ENCODE measurements around the gene MORN5.
"Not testable (repeated sequence)": the region's sequence is repeated elsewhere in the genome, so short reads cannot be mapped to it uniquely, and the experiment has no call there.

MORN5 gene

DNA sequence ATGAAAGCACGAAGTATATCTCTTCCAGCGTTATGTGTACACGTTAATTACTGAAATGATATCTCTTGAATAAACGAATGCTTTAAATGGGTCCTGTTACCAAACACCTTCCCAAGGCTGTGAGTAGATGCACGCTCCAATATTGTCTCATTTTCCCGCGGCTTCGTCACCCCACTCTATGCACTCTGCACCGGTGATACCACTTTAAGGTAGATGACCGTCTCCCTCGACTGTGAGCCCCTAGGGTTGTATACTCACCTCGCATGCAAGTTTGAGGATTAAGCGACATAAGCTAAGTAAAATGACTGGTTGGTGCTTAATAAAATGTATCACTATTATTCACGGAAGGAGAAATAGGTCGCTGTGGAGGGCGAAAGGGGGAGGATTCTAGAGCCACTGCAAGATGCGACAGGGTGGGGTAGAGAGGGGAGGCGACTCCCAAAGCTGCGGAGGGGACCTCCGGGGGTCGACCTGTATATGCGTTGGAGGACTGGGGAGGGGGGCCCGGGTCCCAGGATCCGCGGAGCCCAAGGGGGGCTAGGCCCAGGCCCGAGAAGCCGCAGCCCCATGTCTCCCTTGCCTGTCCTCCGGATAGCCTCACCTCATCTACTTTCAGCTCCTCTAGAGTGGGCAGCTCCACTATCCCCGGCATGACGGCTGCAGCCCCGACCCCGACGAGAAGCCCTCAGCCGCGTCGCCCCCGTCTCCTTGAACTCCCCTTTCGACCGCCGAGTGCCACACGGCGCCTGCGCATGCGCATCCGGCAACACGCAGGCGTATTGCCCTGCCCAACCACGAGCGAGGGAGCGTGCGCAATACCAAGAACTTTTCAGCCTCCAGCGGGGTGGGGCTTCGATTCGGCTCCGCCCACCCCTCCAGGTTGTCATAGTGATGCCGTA is at the start of gene MORN5, which contains the start of gene NDUFA8:
MORN5 (plus strand) TSS at position 883 of the 899 bp plus-strand sequence. CDS start 65 bp downstream, outside the sequence.
NDUFA8 (minus strand) TSS at position 754 of the 899 bp plus-strand sequence; CDS start at position 652, 102 bp downstream.
- peak; percentile 85 to 86 for ATAC-seq

DNA sequence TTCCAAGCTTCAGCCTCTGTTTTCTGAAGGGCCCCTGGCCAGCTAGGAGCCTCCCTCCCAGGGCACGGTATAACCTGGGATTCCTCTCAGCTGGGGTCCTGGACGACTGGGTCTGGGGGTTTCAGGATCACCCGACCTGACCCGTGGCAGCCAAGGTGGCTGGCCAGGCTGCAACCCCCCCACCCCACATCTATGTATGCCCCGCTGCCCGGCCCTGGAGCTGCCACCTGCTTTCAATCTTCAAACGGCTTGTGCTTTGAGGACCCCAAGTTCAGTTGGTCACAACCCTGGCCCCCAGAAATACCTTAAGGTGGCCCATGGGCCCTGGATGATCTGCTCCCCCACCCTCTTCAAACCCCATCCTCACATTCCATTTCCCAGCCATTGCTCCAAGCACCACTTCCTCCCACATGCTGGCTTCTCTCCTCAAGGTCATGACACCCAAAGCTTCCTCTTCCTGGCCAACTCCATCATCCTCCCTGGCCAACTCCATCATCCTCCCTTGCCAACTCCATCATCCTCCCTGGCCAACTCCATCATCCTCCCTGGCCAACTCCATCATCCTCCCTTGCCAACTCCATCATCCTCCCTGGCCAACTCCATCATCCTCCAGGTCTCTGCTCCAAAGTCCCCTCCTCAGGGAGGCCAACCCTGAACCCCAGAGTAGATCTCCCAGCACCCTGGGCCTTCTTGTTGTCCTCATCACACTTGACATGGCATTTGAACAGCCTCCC is 49.4 kb upstream of the MORN5 start:
- no peak for ATAC-seq

DNA sequence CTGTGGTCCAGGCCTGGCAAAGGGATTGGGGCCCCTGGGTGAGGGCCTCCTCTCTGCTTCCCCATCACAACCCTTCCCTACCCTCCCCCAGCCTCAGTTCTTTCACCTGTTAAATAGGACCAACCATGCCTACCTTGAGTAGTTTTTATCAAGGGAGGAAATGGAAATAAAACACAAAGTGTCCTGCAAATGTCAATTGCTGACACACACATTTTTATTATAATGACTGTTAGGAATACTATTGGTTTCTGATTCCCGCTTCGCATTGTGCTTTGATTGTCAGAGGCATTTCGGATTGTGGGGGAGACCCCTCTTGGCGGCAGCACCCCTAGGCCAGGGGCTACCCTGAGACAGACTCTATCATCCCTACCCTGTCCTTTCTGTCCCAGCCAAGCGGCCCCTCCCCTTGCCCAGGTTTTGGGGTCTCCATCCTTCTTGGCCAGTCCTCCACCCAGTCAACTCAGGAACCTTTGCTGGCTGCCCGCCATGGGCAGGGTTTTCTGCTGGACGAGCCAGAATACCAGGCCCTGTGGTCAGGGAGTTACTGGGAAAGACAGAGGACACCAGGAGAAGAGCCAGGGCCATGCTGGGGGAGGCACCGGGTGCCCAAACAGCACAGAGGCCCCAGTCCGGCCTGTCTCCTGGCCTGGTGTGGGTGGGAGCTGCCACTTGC is 48.2 kb upstream of the MORN5 start:
- ATAC-seq = no peak

DNA sequence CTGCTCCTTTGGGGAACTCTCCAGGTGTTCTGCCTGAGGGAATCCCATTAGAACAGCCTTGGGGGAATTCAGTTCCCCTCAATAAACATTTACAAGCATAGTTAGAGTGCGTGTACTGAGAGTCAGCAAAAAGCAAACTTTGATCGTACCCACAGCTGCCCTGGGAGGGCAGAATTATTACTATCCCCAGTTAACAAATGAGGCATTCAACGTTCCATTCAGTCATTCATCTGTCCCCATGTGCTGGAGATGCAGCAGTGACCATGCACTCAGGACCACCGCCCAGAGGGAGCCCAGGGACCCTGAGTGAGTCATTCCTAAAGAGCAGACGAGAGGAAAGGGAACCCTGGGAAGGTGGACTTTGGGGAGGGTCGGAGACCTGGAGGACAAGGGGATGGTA is 47.5 kb upstream of the MORN5 start:
- no peak for ATAC-seq

DNA sequence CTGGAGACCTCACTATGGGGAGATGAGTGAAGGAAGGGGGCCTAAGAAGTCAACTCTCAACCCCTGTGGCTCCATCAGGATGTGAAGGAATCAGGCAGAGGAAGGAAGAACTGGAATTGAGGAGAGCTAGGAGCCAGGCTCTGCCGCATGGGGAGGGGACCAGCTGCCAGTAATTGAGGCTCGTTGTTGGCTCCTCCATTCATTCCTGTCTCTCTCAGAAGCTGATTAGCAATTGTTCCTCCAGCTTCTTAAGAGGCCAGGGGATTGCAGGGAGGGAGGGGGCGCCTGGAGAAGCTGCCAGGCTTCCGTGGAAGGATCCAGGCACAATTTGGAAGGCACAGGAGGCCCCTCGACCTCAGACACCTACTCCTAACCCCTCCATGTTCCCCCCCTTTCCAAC is 46.1 kb upstream of the MORN5 start:
- no peak for ATAC-seq

DNA sequence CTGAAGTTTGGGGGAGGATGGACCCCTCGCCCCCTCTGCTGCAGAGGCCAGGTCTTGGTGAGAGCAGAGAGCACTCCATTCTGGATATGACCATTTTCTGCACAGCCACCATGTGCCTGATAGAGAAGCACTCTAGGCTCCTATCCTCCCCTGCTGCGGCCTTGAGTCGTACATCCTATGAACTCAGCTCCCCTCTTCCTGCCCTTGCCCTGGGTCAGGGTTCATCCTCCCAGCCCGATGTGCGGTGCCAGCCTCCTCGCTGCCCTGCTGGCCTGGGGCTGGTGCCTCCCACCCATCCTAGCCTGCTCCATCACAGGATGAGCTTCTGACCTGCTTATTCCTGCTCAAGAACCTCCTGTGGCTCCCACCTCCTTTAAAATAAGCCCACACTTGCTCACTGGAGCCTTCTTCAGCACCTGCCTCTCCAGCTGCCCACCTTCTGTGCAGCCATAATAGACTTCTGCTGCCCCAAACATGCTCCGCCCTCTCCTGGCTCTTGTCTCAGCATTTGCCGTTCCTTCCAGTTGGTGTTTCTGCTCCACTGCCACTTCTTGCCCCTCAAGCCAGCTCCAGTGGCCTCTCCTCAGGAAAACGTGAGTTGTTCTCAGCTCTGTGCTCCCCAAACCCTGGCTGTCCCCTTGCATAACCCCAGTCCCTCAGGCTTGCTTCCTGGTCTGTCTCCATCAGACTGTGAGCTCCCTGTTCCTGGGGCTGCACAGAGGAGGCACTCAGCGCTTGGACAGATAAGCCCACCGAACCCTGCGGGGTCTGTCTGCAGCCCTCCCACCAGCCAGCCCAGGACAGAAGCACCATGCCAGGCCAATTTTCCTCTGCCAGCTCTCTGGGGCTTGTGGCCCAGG is 44.3 kb upstream of the MORN5 start:
- no peak for ATAC-seq

DNA sequence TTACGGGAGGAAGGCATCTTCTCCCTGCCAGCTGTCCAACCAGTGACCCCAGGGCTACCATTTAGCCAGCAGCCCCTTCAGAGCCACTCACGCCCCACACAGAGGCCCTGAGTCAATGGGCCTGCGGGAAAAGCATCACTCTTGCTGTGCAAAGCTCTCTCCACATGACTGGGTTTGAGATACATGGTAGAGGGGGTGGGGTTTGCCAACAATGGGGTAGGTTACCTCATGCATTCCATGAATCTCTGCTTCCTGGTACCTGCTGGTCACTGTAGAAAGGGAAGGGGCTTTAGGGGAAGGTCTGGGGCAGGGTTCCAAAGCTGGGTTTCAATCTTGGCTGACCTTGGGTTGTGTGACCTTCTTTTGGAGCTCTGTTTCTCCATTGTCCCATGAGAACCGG is 43.7 kb upstream of the MORN5 start:
- ATAC-seq = no peak

DNA sequence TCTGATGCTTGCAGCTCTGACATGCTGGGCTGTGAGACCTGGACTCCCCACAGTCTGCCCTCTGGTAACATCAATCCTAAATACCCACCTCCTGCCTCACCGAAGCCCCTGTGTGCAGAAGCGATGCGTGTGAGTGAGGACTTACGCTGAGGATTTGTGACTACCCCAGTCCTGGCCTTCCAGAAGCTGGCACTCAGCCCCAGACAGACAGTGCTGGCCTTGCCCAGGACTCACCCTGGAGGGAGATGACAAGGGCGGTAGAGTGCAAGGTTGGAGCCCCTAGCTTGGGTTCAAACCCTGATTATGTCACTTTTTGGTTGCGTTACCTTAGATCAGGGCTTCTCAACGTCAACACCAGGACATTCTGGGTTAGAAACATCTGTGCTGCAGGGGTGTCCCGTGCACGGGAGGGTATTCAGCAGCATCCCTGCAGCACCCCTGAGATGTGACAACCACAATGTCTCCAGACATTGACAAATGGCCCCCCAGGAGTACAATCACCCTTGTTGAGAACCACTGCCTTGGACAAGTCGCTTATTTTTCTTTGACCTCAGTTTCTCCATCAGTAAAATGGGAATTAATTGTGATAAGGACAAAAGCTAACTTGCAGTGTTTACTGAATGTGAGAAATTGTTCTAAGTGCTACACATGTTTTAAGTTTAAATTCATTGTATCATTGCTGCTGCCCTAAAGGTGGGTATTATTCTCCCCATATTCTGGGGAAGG is 43.1 kb upstream of the MORN5 start:
- no peak for ATAC-seq

DNA sequence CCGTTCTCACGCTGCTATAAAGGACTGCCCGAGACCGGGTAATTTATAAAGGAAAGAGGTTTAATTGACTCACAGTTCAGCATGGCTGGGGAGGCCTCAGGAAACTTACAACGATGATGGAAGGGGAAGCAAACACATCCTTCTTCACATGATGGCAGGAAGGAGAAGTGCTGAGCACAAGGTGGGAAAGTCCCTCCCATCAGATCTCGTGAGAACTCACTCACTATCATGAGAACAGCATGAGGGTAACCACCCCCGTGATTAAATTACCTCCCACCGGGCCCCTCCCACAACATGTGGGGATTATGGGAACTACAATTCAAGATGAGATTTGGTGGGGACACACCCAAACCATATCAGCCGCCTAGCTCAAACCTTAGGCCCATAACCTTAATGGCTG is 42.5 kb upstream of the MORN5 start:
- not testable (repeated sequence) for ATAC-seq

DNA sequence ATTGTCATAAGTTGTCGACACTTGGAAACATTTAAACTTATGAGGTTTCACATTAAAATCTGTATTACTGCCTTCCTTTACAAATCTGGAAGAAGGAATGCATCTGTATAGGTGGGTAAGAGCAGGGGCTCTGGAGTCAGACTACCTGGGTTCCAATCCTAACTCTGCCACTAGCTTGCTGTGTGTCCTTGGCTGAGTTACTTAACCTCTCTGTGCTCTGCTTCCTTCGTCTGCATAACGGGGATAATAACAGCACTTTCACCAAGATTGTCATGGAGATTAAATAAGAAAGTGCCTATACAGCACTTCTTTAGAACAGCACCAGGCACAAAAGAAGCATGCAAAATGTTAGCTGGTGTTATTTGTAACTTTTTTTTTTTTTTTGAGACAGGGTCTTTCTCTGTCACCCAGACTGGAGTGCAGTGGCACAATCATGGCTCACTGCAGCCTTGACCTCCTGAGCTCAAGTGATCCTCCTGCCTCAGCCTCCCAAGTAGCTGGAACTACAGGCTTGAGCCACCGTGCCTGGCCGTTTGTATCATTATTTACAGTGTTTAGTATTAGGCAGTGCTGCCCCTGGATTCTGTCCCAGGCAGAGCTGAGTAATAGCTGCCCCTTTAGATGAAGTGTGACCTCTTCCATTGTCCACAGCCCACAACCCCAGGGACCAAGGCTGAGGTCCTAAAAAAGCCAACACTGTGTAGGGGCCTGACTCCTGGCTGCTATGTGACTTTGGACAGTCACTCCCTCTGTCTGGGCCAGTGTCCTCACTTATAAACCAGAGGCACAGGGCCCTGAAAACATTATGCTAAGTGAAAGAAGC is 41.2 kb upstream of the MORN5 start:
- no peak for ATAC-seq

DNA sequence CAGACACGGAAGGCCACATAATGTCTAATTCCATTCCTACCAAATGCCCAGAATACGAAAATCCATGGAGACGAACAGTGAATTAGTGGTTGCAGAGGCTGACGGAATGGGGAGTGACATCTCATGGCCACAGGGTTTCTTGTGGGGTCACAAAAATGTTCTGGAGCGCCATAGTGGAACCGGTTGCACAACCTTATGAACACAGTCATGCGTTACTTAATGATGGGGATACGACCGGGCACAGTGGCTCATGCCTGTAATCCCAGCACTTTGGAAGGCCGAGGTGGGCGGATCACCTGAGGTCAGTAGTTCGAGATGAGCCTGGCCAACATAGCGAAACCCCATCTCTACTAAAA is 40.6 kb upstream of the MORN5 start:
- no peak for ATAC-seq

DNA sequence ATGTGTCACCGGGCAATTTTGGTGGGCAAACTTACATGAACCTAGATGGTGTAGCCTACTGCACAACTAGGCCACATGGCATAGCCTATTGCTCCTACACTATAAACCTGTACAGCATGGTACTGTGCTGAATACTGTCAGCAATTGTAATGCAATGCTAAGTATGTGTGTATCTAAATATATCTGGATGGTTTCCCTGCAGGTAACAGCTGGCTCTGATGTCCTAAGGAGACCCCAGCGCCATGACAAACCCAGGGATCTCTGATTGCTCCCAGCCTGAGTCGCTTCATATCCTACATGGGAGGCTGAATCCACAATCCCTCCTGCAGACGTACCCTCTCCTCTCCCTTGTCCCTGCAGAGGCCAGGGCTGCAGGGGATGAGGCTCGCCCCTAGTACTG is 40.0 kb upstream of the MORN5 start:
- no peak for ATAC-seq

DNA sequence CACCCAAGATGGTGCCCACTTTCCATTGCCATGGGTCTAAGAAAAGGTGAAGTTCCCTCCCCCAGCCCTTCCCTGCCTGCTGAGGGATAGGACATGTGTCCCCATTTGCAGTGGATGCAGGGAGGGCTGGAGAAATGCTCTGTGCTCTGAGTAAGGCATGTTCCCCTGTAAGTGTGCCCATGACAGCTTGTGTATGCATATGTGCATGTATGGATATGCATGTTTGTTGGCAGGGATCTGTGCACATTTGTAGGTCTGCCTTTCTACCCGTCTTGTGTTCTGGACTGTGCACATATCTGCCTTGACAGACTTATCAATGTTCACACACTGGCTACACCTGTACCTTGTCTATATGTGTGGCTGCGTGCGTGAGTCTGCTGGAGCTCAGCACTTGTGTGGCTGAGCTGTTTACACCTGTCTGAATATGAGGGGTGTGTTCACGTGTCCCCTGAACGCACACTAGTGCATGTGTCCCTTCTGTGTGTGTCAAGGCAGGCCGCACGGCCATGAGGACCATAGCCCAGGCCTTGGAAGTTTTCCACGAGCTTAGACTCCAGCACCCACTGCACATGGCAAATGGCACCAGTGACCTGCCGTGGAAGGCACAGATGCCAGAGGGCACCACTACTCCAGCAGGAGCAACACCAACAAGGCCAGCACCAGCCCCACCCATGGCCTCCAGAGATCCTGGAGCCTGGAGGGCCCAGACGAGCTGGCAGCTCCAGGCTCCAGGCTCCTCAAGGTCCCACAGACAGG is 39.2 kb upstream of the MORN5 start:
- ATAC-seq = no peak

DNA sequence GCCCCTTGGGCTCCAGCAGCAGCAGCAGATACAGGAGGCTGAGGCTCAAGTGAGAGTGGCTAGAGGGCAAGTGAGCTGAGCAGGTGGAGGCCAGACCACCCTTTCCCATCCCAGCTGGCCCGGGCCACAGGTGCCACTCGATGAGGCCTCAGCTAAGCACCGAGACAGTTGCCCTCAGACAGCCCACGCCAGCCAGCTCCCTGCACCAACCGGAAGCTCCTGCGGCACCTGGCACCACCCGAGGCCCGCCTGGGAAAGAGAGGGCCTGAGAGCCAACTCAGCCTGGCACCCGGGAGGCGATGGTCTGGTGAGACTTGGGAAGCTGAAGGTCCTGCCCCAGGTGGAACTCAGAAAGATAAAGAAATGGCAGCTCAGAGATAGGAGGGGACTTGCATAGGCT is 38.3 kb upstream of the MORN5 start:
- ATAC-seq = no peak

DNA sequence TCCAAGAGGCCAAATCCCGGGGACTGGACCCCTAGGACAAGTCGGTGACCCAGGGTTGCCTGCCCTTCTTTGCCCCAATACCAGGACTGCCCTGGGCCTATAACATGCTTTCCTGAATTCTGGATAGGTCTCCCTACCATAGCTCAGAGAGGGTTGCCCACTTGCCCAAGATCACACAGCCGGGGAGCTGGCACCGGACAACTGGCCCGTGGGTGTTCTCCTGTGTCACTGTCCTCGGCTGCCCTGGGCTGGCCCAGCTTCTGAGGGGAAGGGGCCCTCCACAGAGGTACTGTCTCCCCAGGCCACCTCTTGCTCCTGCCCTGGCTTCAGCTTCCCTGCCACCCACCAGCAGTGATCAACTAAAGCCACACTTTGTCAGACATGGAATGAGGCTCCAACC is 37.8 kb upstream of the MORN5 start:
- no peak for ATAC-seq

DNA sequence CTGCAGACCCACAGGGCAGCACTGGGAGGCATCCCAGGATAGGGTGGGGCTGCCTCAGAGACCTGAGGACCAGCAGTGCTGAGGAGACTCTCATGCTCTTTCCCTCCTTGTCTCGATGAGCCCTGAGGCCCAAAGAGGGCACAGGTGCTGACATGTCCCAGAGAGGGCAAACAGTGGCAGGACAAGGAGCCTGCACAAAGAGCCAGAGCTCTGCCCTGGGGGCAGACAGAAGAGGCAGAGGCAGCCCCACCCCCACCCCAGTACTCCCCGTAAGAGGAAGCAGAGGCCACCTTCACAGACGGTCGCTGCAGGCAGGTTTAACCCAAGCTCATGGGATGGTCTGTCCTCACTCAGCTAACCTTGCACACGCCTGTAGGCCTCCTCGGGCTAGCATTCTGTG is 37.2 kb upstream of the MORN5 start:
- ATAC-seq = no peak

DNA sequence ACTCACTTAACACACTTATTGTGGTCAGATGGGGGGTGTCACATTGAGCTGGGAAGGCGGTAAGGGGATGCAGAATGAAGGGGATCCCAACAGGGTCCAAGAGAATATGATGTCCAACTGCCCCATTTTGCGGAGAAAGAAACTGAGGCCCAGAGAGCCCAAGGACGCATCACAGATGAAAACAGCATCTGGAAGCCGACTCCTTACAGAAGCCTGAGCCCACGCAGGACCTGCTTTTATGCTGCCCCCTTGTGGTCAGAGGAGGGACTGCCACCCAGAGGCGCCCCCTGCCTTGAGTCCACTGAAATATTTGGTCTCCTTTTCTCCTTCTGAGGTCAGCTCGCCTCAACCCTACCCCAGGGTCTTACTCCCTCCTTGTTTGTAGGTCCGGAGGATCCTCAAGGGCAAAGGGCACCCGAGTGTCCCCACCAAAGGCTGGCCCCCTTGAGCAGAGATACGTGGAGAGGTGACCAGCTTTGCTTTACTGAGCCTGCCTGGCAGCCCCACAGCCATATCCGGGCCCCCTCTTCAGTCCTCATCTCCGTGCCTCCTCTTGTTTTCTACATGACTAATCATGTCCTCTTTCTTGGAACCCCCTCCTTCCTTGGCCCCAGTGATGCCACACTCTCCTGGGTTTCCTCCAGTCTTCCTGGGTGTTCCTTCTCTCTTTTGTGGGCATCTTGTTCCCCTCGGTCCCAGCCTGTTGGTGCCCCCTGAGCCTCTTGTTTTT is 36.6 kb upstream of the MORN5 start:
- peak in 1 of 2 donors; percentile 45 for ATAC-seq

DNA sequence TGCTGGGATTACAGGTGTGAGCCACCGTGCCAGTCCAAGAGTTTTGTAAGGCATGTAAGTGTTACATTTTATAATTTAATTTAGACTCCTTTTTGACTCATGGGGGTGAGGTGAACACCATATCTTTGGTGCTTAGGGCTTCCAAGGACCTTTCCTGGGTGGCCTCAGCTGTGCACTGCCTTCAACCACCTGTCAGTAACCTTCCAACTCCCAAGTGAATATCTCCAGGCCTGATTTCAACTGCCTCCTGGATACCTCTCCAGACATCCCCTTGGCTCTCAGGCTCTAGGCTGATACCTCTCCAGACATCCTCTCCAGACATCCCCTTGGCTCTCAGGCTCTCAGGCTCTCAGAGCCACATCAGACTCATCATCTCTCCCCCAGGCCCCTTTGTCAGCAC is 35.7 kb upstream of the MORN5 start:
- no peak for ATAC-seq

DNA sequence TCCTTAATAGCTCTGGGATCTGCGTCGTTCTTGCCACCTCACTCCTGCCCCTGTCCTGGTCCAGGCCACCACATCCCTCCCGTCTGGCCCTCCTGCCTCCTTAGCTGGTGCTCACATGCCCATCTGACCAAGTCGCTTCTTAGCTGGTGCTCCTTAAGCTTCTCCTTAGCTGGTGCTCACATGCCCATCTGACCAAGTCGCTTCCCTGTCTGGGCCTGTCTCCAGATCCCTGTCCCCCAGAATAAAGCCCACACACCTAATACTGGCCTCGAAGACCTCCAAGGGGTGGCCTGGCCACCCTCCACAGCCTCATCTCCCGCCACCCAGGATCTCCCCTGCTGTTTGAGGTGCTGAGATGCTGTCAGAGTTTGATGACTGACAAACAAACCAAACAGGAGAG is 35.2 kb upstream of the MORN5 start:
- no peak for ATAC-seq

Measured in activated CD4-positive, CD25-positive, alpha-beta regulatory T cell treated with anti-CD3 and anti-CD28 coated beads, Interleukin-2, amount 50 U/mL, for 24 hours (primary cell).